NCI-H128 (cell line): ENCODE results near the gene PNKD.
A peak's percentile ranks its signal among the peaks of the same experiment; 100 is the strongest.
"Not testable (repeated sequence)": the region's sequence is repeated elsewhere in the genome, so short reads cannot be mapped to it uniquely, and the experiment has no call there.

Experiments
- DNase-seq: peaks from one replicate; lab custom pipeline; 2025; ENCODE audit not compliant: unreplicated experiment; lab: John Stamatoyannopoulos, UW

The PNKD gene

GRCh38 chr2:218291318-218292047 is 21.2 kb downstream of the PNKD start:
- DNase-seq: no peak

- no peak for DNase-seq
Observed at GRCh38 chr2:218292048-218293014, 22.0 kb downstream of the PNKD start, which contains the start of gene TMBIM1. TSS of gene TMBIM1 (minus strand) at chr2:218292503. CDS start at chr2:218282141, 10,362 bp downstream.

- no peak for DNase-seq
Observed at GRCh38 chr2:218293715-218294429, 23.6 kb downstream of the PNKD start.

- DNase-seq: no peak
Observed at GRCh38 chr2:218294430-218295022, 24.2 kb downstream of the PNKD start.

- DNase-seq: no peak
Observed at GRCh38 chr2:218295029-218295428, 24.7 kb downstream of the PNKD start.

GRCh38 chr2:218296200-218296599 is 25.9 kb downstream of the PNKD start:
- no peak for DNase-seq

GRCh38 chr2:218296847-218297246 is 26.5 kb downstream of the PNKD start:
- DNase-seq: no peak

- no peak for DNase-seq
Observed at GRCh38 chr2:218298314-218298875, 28.1 kb downstream of the PNKD start.

GRCh38 chr2:218300141-218300540 is 29.8 kb downstream of the PNKD start:
- no peak for DNase-seq

- peak; percentile 60 for DNase-seq
Observed at GRCh38 chr2:218301176-218301819, 31.0 kb downstream of the PNKD start.

GRCh38 chr2:218305383-218305782 is 35.1 kb downstream of the PNKD start:
- no peak for DNase-seq

GRCh38 chr2:218306184-218306920 is 36.0 kb downstream of the PNKD start:
- DNase-seq: no peak

- no peak for DNase-seq
Observed at GRCh38 chr2:218307415-218308090, 37.2 kb downstream of the PNKD start.

GRCh38 chr2:218310853-218311540 is 40.7 kb downstream of the PNKD start:
- no peak for DNase-seq

GRCh38 chr2:218311541-218312266 is 41.4 kb downstream of the PNKD start:
- not testable (repeated sequence) for DNase-seq

- DNase-seq: no peak
Observed at GRCh38 chr2:218312267-218312756, 42.0 kb downstream of the PNKD start.

GRCh38 chr2:218313356-218313755 is 43.0 kb downstream of the PNKD start:
- DNase-seq: no peak
